Skeletal muscle cell (primary cell): ENCODE data around the gene EEF1G.
"Not testable (repeated sequence)": the region's sequence is repeated elsewhere in the genome, so short reads cannot be mapped to it uniquely, and the experiment has no call there.

ENCODE experiments used
- DNase-seq: peaks from one replicate; pipeline ENCODE4 v3.0.0-alpha.2; 2010; ENCODE audit warnings: low read depth
- H3K4me3 ChIP-seq: 2 replicates; pipeline ENCODE4 v1.5.1; 2011; ENCODE audit warnings: low read depth, mild to moderate bottlenecking, control low read depth, low read length, moderate library complexity

EEF1G gene

GRCh38 chr11:62580959-62581715 is 7.4 kb upstream of the EEF1G start:
- H3K4me3 ChIP-seq: no peak overlapping the region
- DNase-seq: no peak

GRCh38 chr11:62579252-62579651 is 5.6 kb upstream of the EEF1G start:
- H3K4me3 ChIP-seq: no peak overlapping the region
- DNase-seq: no peak

DNA sequence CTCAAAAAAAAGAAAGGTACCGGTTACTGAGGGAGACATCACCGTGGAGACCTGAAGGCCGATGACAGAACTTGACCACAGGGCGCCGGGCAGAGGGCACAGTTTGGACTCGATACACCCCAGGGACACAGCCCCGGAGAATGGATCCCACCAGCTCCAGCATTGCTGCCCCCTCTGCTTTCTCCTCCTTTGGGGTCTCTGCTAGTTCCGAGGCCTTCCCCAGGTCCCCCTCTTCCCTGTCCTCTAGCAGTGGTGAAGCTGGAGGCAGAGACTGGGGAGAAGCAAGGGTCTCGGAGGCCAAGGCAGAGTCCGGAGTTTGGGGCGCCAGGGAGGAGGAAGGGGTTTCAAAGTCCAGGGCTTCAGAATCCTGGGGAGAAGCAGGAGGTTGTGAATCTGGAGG is 4.8 kb upstream of the EEF1G start:
- H3K4me3 ChIP-seq: no peak overlapping the region
- DNase-seq: no peak

DNA sequence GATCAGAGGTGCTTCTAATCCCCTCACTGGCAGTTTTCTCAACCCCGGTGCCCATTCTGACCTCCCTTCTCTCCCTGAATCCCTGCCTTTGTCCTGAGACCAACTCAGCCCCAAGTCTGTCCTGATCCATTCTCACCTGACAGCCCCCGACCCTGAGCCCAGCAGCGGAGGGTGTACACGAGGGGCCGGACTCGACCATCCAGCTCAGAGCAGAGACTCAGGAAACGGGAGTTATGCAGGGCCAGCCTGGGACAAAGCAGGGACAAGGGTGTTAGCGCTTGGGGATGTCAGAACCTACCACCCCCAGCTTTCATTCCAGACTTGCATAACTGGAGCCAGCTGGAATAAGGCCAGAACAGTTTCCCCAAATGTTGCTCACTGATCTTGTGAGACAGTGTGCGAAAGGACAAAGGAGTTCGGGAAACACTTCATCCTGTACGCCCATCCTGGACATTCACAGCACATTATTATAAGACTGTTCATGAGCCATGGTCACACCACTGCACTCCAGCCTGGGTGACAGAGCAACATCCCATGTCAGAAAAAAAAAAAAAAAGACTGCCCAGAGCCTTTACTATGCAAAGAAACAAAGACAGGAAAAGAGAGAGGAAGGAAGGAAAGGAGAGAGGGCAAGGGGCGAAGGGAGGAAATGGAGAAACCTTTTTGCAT is 3.5 kb upstream of the EEF1G start:
- H3K4me3 ChIP-seq: no peak overlapping the region
- DNase-seq: no peak

GRCh38 chr11:62575837-62576236 is 2.1 kb upstream of the EEF1G start:
- H3K4me3 ChIP-seq: no peak overlapping the region
- DNase-seq: no peak

GRCh38 chr11:62575156-62575555 is 1.5 kb upstream of the EEF1G start:
- peak overlapping the region; percentile 62 for H3K4me3 ChIP-seq
- DNase-seq: no peak

GRCh38 chr11:62574363-62575071 is 826 bp upstream of the EEF1G start:
- peak overlapping the region; percentile 62 for H3K4me3 ChIP-seq
- no peak for DNase-seq

DNA sequence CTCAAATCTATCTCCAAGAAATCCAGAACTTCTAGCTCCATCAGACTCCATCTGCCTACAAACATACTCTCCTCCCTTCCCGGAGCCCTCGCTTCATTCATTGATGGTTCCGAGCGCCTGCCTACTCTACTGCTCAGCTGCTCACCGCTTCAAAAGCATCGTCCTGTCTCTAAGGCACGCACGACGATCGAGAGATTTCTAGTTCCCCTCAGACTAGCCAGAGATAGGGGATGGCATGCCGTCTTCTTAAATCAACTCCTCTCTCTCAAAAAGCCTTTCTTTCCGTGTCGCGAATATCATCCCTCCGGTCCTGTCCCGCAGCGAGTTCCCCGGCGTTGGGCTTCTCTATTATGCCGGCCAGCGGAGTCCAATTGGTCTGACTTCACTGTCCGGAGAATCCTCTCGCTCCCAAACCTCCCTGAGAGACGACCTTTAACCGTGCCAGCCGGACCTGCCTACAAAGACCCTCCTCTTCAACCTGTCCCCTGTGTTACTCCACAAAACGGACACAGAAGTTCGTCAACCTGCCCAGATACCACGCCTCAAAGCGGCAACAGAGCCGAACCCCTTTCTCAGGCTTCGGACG is 592 bp downstream of the EEF1G start:
- no peak for DNase-seq

GRCh38 chr11:62572431-62572830 is 1.3 kb downstream of the EEF1G start:
- peak overlapping the region; percentile 98 for H3K4me3 ChIP-seq
- DNase-seq: no peak

More for the DNA sequence above, 592 bp downstream of the EEF1G start:
- peak overlapping the region; percentile 98 for H3K4me3 ChIP-seq

GRCh38 chr11:62571493-62571892 is 2.2 kb downstream of the EEF1G start:
- not testable (repeated sequence) for DNase-seq, H3K4me3 ChIP-seq

DNA sequence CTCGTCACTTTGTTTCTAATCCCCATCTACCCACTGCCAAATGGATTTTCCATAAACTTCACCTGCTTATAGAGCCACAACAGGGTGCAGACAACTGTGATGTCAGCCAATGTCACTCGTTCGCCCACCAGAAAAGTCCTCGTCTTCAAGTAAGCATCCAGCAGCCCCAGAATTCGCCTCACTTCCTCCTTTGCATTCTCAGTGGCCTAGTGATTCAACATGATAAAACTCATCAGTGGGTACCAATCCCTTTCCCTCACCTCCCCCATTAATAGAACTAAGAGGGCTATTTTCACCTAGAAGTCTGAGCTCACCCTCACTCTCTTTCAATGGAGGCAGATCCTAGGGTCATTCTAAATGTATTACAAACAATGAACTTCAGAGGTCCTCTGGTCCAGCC is 2.8 kb downstream of the EEF1G start:
- not testable (repeated sequence) for DNase-seq, H3K4me3 ChIP-seq

DNA sequence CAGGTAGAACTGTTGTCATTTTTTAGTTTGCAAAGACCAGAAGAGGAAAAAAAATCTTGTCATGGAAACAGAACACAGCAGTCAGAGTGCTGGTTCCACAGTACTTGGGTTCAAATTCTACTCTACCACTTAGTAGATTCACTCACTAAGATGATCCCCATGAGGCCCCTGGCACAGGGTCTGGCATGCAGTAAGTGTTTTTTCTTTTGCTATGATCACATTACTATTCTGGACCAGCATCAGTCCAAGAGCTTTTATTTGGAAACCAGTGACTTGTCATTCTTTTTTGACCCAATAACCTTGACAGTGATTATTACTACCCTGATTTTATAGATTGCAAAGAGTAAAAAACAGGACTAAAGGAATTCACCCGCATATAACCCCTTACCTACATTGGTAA is 4.1 kb downstream of the EEF1G start:
- DNase-seq: no peak
- no peak overlapping the region for H3K4me3 ChIP-seq

GRCh38 chr11:62567018-62567633 is 6.6 kb downstream of the EEF1G start:
- DNase-seq: no peak
- H3K4me3 ChIP-seq: no peak overlapping the region

DNA sequence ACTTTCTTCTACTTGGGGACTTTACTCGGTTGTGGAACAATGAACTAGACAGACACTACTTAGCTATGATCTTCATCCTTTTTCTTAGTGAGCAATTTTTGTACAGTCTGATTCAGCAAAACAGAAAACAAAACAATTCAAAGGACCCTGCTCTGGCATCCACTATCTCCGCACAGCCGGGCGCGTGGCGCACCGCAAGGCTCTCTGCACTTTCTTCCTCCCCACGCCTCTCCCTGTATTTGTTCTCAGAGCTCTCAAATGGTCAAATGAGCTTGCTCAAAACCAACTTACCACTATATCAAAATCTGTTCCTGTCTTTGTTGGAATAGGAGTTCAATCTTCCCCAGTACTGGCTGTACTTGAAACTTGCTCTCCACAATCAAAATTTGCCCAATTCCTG is 7.4 kb downstream of the EEF1G start:
- no peak overlapping the region for H3K4me3 ChIP-seq
- no peak for DNase-seq

- H3K4me3 ChIP-seq: no peak overlapping the region
- DNase-seq: no peak
Observed at GRCh38 chr11:62565100-62565802, 8.4 kb downstream of the EEF1G start.

DNA sequence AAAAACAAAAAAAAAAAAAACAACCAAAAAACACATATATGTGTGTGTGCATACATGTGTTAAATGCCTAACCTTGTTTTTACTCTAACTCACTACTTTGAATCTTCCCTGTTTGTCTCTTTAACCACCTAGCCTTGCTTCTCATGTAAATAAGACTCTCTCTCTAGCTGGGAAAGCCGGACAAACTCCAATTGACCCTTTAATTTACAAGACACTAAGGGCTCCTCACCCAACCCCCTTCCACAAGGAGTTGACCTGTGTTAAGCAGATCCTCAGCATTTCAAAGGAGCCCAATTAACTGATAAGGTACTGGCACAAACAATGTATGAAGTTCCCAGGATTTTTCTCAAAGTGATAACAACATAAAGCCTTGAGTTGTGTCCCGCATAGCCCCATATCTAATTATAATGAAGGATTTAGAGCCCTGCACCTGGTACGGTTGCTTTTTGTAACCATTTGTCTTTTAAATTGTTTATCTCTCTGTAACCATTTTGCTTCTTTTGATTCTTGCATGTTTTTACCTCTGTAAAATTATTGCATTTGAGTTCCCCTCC is 11.9 kb downstream of the EEF1G start:
- not testable (repeated sequence) for DNase-seq, H3K4me3 ChIP-seq

- DNase-seq: peak; percentile 88
- no peak overlapping the region for H3K4me3 ChIP-seq
Observed at GRCh38 chr11:62560566-62561103, 13.1 kb downstream of the EEF1G start.

DNA sequence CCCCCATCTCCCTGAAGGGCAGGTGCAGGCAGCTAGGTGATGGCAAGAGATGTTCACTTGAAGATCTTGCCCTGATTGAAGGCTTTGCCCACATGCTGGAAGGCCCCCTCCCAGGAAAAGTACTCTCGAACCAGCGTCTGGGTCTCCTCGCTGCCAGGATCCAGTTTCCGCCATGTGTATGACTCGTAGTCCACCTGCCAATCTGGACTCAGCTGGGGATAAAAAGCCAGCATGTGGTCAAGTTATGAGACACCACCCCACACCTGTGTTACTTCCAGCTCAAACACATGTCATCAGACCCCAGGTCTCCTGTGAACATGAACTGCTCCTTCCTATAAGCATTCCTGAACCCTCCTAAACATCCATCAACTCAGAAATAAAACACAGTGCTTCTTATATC is 14.1 kb downstream of the EEF1G start:
- not testable (repeated sequence) for H3K4me3 ChIP-seq, DNase-seq

- H3K4me3 ChIP-seq: no peak overlapping the region
- DNase-seq: no peak
Observed at GRCh38 chr11:62559204-62559603, 14.5 kb downstream of the EEF1G start.
